Osteoblast (primary cell): Measurements from ENCODE around the gene FAM193A. TPM values are rescaled to one million over a fixed set of nuclear protein-coding genes. Genes with fewer than 3 reads are reported as not detected.

Experiments used
- DNase-seq: peaks from one replicate; pipeline ENCODE4 v3.0.0; 2011; ENCODE audit warnings: low spot score, mixed read lengths; ENCODE audit not compliant: insufficient read length; ENCODE audit errors: missing footprints
- H2AFZ ChIP-seq: 2 replicates; pipeline ENCODE4 v1.6.0; 2011; ENCODE audit warnings: mild to moderate bottlenecking, low read length
- H3K27ac ChIP-seq: 2 replicates; pipeline ENCODE4 v1.5.1; 2011; ENCODE audit warnings: mild to moderate bottlenecking, low read depth, low read length, moderate library complexity
- H3K27me3 ChIP-seq: 2 replicates; pipeline ENCODE4 v1.6.0; 2012; ENCODE audit warnings: mild to moderate bottlenecking, control low read depth, inconsistent platforms, low read length, moderate library complexity; ENCODE audit not compliant: insufficient read depth
- H3K36me3 ChIP-seq: 2 replicates; pipeline ENCODE4 v1.5.1; 2011; ENCODE audit warnings: mild to moderate bottlenecking, low read length, control low read depth, moderate library complexity; ENCODE audit not compliant: insufficient read depth
- H3K4me1 ChIP-seq: 2 replicates; pipeline ENCODE4 v1.5.1; 2011; ENCODE audit warnings: mild to moderate bottlenecking, low read length, control low read depth, moderate library complexity; ENCODE audit not compliant: insufficient read depth
- H3K4me2 ChIP-seq: 2 replicates; pipeline ENCODE4 v1.6.0; 2011; ENCODE audit warnings: mild to moderate bottlenecking, low read length; ENCODE audit not compliant: insufficient read depth
- H3K4me3 ChIP-seq: fragments of 200-600 bp; sonication (generic); 3 replicates; pipeline ENCODE4 v1.5.1; 2012; ENCODE audit warnings: mild to moderate bottlenecking, low read length, inconsistent platforms; ENCODE audit not compliant: insufficient read depth
- H3K79me2 ChIP-seq: 2 replicates; pipeline ENCODE4 v1.6.0; 2012; ENCODE audit warnings: mild to moderate bottlenecking, low read length, control low read depth, inconsistent platforms; ENCODE audit not compliant: insufficient read depth
- H3K9me3 ChIP-seq: 2 replicates; pipeline ENCODE4 v1.5.1; 2011; ENCODE audit warnings: low read depth, low read length, control low read depth
- H4K20me1 ChIP-seq: 2 replicates; pipeline ENCODE4 v1.6.0; 2012; ENCODE audit warnings: mild to moderate bottlenecking, low read length, control low read depth; ENCODE audit not compliant: insufficient read depth
- total RNA-seq: library from RNA; depleted of rRNA; stranded (reverse); fragments of >200 nt; gene quantifications from 2 replicates; pipeline ENCODE4 v1.2.3, GENCODE V29; 2012
- TF ChIP-seq, protein P1 (sequence below): IDR thresholded peaks from 2 replicates; pipeline ENCODE4 v1.5.1; 2011; ENCODE audit warnings: mild to moderate bottlenecking, low read depth, low read length, moderate library complexity; ENCODE audit errors: extremely low read depth

FAM193A gene
- total RNA-seq, 1 donor = 23.2 TPM

DNA sequence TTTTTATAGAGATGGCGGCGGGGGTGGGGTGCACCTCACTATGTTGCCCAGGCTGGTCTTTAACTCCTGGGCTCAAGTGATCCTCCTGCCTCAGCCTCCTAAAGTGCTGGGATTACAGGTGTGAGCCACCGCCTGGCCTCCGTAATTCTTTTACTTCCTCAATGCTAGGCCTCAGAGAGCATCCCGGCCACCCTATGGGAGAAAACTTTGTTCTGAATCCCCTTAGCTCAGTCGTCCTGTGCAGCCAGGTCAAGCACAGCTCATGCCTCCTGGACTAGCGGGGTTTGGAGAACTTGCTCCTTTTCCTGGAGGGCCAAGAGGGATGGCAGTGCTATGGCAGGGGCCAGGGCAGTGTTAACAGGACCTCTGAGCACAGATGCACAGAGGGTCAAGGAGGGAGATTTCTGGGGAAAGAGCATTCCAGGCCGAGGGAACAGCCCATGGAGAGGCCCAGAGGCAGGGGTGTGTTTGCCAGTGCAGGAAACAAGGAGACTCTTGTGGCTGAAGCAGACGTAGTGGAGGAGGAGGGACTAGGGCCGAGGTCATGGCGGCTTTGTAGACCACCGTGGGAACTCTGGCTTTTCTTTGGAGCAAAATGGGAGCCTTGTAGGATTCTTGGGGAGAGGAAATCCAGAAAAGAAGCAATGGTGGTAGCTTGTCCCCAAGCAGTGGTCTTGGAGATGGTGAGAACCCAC is 229.5 kb downstream of the FAM193A start:
- H3K4me3 ChIP-seq = no peak overlapping the region

DNA sequence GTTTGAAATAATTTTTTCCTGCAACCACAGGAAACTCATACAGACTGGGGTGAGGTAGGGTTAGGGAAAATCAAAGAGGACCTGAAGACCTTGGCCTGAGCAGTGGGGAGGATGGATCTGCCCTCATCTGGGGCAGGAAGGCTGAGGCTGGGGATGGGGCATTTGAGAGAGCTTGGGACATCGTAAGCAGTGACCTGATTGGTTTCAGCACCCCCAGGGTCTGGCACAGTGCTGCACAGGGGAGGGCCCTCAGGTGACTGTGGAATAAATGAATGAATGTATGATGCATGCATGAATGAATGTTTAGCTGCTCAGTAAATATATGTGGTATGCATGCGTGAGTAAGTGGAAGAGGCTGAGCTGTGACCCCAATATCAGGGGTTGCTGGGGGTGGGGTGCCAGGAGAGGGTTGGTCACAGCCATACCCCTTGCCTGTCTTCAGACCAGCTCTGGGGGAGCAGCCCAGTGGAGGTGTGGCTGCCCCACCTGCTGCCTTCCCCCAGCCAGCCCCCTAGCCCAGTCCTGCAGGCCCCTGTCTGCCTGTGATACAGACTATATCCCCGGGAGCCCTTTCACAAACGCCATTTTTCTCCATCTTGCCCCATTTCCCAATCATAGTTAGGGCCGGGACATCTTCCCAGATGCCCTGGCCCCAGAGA is 230.7 kb downstream of the FAM193A start:
- Histone ChIP-seq H4K20me1 (no peaks in the 10 kb centered on the region), H3K79me2 (no peaks in the 10 kb centered on the region), H3K27ac (no peak overlapping the region), H3K4me3 (no peak overlapping the region), H3K4me2 (no peak overlapping the region), H2AFZ (no peak overlapping the region), H3K27me3 (no peaks in the 10 kb centered on the region), H3K4me1 (peaks cover 3% of the 10 kb centered on the region), H3K9me3 (no peaks in the 10 kb centered on the region), H3K36me3 (no peaks in the 10 kb centered on the region)
- DNase-seq = peak; percentile 42
- TF ChIP-seq, protein P1, sequence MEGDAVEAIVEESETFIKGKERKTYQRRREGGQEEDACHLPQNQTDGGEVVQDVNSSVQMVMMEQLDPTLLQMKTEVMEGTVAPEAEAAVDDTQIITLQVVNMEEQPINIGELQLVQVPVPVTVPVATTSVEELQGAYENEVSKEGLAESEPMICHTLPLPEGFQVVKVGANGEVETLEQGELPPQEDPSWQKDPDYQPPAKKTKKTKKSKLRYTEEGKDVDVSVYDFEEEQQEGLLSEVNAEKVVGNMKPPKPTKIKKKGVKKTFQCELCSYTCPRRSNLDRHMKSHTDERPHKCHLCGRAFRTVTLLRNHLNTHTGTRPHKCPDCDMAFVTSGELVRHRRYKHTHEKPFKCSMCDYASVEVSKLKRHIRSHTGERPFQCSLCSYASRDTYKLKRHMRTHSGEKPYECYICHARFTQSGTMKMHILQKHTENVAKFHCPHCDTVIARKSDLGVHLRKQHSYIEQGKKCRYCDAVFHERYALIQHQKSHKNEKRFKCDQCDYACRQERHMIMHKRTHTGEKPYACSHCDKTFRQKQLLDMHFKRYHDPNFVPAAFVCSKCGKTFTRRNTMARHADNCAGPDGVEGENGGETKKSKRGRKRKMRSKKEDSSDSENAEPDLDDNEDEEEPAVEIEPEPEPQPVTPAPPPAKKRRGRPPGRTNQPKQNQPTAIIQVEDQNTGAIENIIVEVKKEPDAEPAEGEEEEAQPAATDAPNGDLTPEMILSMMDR = no peak

More for the DNA sequence above, 229.5 kb downstream of the FAM193A start:
- peak; percentile 61 for DNase-seq
- Histone ChIP-seq H2AFZ (no peak overlapping the region), H3K4me2 (no peak overlapping the region), H3K27ac (no peak overlapping the region), H4K20me1 (no peaks in the 10 kb centered on the region), H3K9me3 (no peaks in the 10 kb centered on the region), H3K36me3 (no peaks in the 10 kb centered on the region), H3K4me1 (peaks cover 3% of the 10 kb centered on the region), H3K27me3 (no peaks in the 10 kb centered on the region), H3K79me2 (no peaks in the 10 kb centered on the region)
- TF ChIP-seq, protein P1 = no peak

DNA sequence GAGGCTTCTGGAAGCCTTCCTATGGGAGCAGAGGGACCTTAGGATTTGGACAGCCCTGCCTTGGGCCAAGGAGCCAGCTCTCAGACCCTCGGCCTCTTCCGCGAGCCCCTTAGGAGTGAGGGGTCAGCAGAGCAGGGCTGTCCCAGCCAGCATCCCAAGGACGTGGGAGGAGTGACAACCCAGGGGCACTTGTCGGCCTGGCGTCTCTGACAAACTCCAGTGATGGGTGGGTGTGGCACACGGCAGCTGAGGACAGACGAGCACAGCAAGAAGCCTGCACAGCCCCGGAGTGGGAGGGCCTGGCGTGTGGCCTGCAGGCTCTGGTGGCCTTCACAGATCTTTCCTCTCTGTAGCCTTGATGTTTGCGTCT is 231.2 kb downstream of the FAM193A start:
- DNase-seq = peak; percentile 51
- Histone ChIP-seq H3K4me1 (peaks cover 3% of the 10 kb centered on the region), H3K36me3 (no peaks in the 10 kb centered on the region), H3K4me2 (no peak overlapping the region), H2AFZ (no peak overlapping the region), H3K4me3 (no peak overlapping the region), H3K79me2 (no peaks in the 10 kb centered on the region), H3K9me3 (no peaks in the 10 kb centered on the region), H3K27me3 (no peaks in the 10 kb centered on the region), H4K20me1 (no peaks in the 10 kb centered on the region), H3K27ac (no peak overlapping the region)
- TF ChIP-seq, protein P1 = no peak

GRCh38 chr4:2768124-2768523 is 231.7 kb downstream of the FAM193A start:
- H3K9me3 ChIP-seq = no peaks in the 10 kb centered on the region
- no peaks in the 10 kb centered on the region for H4K20me1 ChIP-seq
- DNase-seq = no peak
- no peaks in the 10 kb centered on the region for H3K79me2 ChIP-seq
- no peak overlapping the region for H3K4me2 ChIP-seq
- H3K27ac ChIP-seq = no peak overlapping the region
- H2AFZ ChIP-seq = no peak overlapping the region
- no peaks in the 10 kb centered on the region for H3K36me3 ChIP-seq
- H3K27me3 ChIP-seq = no peaks in the 10 kb centered on the region
- peaks cover 3% of the 10 kb centered on the region for H3K4me1 ChIP-seq
- H3K4me3 ChIP-seq = no peak overlapping the region
- TF ChIP-seq, protein P1 = no peak
